Activated T-cell treated with anti-CD3 and anti-CD28 coated beads for 24 hours (primary cell): ENCODE data around the gene KDM1A.
A peak's percentile ranks its signal among the peaks of the same experiment; 100 is the strongest.

Experiments used
- DNase-seq: peaks from one replicate; pipeline ENCODE4 v3.0.0-alpha.2; 2020; ENCODE audit warnings: low read depth

Gene KDM1A

DNA sequence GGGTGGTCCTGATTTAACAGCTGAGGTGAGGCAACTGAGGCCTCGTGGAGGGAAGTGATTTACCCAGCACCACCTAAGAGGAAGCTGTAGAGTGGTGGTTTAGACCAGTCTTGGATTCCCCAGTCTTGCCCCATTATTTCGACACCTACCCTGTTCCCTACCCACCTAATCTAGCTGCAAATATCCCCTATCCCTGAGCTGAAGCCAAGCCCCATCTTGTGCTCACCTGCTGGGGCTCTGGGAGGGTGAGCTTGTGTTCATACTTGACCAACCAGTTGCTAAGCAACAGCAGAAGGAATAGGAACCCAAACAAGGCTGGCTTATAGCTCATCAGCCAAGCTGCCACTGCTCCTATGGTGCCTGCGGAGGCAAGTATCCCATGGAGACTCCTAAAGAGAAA, 5.6 kb upstream of the KDM1A start:
- DNase-seq = no peak

GRCh38 chr1:23018661-23019093, 591 bp upstream of the KDM1A start:
- no peak for DNase-seq

DNA sequence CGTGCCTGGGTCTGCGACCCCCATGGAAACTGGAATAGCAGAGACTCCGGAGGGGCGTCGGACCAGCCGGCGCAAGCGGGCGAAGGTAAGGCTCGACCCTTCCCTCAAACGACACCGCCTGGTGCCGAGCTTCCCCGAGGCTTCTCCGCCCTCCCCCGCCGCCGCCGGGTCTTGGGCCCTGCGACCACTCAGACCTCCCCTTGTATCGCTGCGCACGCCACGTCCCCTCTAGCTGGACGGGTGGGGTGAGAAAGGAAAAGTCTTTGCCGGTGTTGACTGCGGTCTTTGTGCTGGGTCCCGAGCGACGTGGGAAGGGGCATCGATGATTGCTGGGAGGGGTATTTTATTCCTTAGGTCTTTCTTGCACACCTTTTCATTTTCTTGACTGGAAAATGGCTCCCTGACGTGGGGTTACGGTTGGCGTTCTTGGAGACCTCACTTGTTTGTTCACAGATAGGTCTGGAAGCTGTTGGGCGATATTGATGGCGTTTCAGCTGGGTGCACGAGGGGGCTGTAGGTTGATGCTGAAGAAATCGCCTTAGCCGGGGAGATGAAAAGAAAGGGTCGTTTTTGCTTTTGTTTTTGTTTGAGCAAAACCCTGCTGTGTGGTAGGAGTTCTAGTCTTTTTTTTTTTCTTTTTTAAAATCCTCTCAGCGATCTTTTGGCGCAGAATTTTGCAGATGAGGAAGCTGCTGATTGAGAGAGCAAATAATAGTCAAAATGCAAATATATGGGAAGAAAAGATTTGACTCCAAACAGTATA, 776 bp downstream of the KDM1A start:
- peak; percentile 7 for DNase-seq

- no peak for DNase-seq
Observed at GRCh38 chr1:23020706-23021405, 1.6 kb downstream of the KDM1A start.

- DNase-seq = no peak
Observed at GRCh38 chr1:23021834-23022233, 2.6 kb downstream of the KDM1A start.

DNA sequence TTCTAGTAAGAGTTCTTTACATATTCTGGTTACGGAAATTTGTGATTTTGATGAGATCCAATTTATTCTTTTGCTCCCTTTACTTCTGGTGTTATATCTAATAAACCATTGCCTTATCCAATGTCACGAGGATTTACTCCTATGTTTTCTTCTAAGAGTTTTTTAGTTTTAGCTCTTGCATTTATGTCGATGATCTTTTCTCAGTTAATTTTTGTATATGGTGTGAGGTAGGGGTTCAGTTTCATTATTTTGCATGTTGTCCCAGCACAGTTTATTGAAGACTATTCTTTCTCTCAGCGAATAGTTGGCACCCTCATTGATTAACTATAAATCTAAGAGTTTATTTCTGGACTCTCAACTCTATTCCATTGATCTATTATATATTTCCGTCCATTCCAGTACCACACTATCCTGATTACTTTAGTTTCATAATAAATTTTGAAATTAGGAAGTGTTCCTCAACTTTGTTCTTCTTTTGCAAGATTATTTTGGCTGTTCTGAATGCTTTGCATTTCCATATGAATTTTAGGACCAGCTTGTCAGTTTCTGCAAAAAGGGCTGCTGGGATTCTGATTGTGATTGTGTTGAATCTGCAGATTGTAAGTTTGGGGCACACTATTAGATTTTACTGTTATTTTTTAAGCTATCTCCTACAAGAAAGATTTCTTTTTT, 4.0 kb downstream of the KDM1A start:
- DNase-seq = no peak

DNA sequence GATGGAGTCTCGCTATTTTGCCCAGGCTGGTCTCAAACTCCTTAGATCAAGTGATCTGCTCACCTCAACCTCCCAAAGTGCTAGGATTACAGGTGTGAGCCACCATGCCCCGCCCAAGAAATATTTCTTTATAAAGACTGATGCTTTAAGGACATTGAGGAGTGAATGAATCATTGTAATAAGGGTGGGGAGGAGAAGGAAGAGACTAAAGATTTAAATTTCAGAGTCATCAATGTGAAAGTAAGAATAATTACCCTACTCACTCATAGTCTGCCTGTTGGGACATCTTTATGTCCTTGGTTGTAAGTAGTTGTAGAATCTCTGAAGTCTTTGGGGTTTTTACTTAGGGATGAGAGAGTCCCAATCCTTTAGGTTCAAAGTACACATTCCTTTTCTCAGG, 7.3 kb downstream of the KDM1A start:
- DNase-seq = no peak

DNA sequence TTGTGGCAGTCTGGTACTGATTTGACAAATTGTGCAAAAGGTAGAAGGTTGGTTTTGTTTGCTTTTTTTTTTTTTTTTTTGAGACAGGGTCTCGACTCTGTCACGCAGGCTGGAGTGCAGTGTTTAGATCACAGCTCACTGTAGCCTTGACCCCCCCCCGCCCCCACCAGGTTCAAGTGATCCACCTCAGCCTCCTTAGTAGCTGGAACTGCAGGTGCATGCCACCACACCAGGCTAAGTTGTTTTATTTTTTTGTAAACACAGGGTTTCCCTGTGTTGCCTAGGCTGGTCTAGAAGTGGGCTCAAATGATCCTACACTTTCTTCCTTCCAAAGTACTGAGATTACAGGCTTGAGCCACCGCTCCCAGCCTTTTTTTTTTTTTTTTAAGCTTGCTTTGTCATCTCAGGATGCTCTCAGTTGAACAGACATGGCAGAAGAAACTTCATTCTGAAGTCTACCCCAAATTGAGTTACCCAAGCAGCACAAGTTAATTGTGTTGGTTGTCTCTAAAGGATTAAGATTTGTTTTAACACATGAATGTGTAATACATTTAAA, 8.2 kb downstream of the KDM1A start:
- DNase-seq = no peak

- DNase-seq = no peak
Observed at GRCh38 chr1:23029337-23029736, 10.1 kb downstream of the KDM1A start.

DNA sequence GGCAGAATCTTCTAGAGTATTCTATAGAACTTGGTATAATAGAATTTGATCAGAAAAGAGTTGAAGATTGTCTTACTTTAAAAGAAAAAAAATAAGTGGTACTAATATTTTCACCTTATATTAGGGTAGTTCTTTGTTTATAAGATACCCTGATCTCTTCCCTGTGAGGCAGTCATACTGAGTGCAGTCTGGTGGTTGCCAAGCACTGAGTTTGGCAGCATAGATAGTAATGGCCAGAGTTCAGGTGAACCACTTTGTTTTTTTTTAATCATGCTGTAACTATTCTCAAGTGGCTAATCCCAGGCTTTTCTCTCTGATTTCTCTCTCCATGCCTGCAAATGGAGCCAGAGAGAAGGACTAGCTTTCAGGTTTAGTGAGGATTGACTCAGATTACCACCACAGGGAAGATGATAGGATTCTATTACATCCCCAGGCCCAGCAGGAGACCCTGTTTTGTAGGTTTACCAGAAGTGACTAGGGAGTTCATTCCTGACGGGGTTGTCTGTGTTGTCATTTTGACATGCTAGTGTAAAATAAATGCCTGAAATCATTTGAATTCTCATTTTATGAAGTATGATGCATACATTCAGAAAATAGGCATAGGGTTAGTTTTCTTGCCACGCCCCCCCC, 16.7 kb downstream of the KDM1A start:
- no peak for DNase-seq

GRCh38 chr1:23037081-23037740, 17.9 kb downstream of the KDM1A start:
- no peak for DNase-seq

GRCh38 chr1:23039308-23039826, 20.1 kb downstream of the KDM1A start:
- no peak for DNase-seq

DNA sequence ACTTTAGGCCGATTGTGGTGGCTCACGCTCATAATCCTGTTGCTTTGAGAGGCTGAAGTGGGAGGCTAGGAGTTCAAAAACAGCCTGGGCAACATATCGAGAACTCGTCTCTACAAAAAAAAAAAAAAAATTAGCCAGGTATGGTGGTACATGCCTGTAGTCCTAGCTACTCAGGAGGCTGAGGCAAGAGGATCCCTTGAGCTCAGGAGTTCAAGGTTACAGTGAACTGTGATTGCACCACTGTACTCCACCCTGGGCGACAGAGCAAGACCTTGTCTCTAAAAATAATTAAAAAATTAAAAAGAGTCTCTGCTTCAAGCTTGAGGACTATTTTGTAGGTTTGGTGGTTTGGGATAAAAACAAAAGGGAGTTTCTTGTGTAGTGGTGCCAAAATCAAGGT, 21.2 kb downstream of the KDM1A start:
- no peak for DNase-seq

- no peak for DNase-seq
Observed at GRCh38 chr1:23044035-23044434, 24.8 kb downstream of the KDM1A start.

GRCh38 chr1:23050201-23050600, 30.9 kb downstream of the KDM1A start:
- no peak for DNase-seq

- no peak for DNase-seq
Observed at GRCh38 chr1:23051290-23051909, 32.1 kb downstream of the KDM1A start.

DNA sequence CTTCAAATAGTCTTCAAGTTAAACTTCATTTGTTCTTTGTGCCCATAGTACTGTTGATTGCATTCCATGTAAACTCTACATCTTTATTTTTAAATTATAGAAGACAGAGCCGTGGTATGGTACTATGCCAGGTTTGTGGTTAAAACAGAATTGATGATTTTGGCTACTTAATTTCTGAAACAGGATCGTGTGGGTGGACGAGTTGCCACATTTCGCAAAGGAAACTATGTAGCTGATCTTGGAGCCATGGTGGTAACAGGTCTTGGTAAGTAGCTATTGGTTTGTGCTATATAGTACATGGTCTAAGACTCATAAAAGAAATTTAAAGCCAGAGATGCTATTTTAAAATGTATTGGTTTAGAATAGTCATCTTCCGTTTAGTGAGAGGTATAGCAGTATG, 38.0 kb downstream of the KDM1A start:
- DNase-seq = no peak

- no peak for DNase-seq
Observed at GRCh38 chr1:23062271-23062670, 43.0 kb downstream of the KDM1A start.

DNA sequence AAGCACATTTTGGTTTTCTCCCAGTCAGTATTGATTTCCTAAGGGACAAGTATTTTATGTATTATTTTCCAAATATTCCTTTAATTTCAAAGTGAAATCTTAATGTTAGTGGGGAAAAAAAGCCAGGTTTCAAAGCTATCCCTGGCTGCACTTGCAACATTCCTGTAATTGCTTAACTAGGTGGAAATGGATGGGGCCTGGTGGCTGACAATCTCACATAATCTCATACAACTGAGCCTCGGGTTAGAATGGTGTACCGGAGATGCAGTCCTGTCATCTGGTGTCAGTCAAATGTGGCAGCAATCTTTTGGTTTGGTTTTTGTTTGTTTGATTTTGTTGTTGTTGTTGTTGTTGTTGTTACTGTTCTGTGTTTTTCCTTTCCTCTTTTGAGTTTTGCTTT, 46.1 kb downstream of the KDM1A start:
- DNase-seq = no peak

GRCh38 chr1:23066075-23066474, 46.8 kb downstream of the KDM1A start:
- DNase-seq = no peak

DNA sequence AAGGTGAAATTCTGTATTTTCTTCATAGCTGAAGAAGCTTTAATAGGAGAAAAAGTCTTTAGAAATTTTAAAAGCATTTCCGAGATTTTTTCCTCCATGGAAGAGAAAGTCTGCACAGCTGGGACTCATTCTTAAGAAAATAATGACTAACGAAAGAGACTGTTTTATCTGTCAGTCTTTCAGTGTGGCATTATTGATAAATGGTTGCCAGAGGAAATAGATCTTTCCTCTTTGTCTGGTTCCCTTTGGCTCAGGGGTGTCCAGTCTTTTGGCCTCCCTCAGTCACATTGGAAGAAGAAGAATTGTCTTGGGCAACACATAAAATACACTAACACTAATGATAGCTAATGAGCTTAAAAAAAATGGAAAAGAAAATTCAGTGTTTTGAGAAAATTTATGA, 49.9 kb downstream of the KDM1A start:
- no peak for DNase-seq
